K562 (cell line): ENCODE results near the gene NT5DC4. TPM values are rescaled to one million over a fixed set of nuclear protein-coding genes. Genes with fewer than 3 reads are reported as not detected.
A peak's percentile ranks its signal among the peaks of the same experiment; 100 is the strongest.

Source experiments
- BRCA1 ChIP-seq, 2 experiments: fragments of 450-650 bp in 1 of 2; sonication (generic) in 1 of 2; formaldehyde crosslinking in 1 of 2; IDR thresholded peaks; 2 replicates each; pipeline versions ENCODE4 v1.5.0 to v1.6.1; 2017 to 2020; ENCODE audit warnings: mild to moderate bottlenecking in 1 of 2, missing genetic modification reagents in 1 of 2
- CBFA2T3 ChIP-seq: fragments of 450-650 bp; IDR thresholded peaks from 2 replicates; pipeline ENCODE4 v1.6.1; 2017
- HDAC3 ChIP-seq: fragments of 450-650 bp; IDR thresholded peaks from 2 replicates; pipeline ENCODE4 v1.6.1; 2018; ENCODE audit warnings: borderline replicate concordance, mild to moderate bottlenecking, moderate library complexity; ENCODE audit not compliant: partially characterized antibody
- NCOA4 ChIP-seq: fragments of 450-650 bp; IDR thresholded peaks from 2 replicates; pipeline ENCODE4 v1.6.1; 2018; ENCODE audit warnings: mild to moderate bottlenecking; ENCODE audit not compliant: partially characterized antibody
- PHB ChIP-seq: fragments of 250-450 bp; sonication (Bioruptor Pico); IDR thresholded peaks from 2 replicates; pipeline ENCODE4 v1.5.0; 2021
- REST ChIP-seq, 2 experiments: fragments of 450-650 bp; formaldehyde crosslinking in 1 of 2; IDR thresholded peaks; 2 replicates each; pipeline versions ENCODE4 v1.4.0 to v1.6.1; 2014 to 2020; ENCODE audit warnings: mild to moderate bottlenecking in 2 of 2, borderline replicate concordance in 1 of 2, low read depth in 1 of 2
- SP1 ChIP-seq: sonication (generic); formaldehyde crosslinking; IDR thresholded peaks from 2 replicates; pipeline ENCODE4 v1.8.1; 2022; ENCODE audit warnings: mild to moderate bottlenecking, missing genetic modification reagents
- TEAD4 ChIP-seq, 2 experiments: sonication (generic) in 1 of 2; formaldehyde crosslinking in 1 of 2; IDR thresholded peaks; 2 replicates each; pipeline versions ENCODE4 v1.6.1 to v1.8.0; 2012 to 2022; ENCODE audit warnings: borderline replicate concordance in 1 of 2, inconsistent platforms in 1 of 2, low read length in 1 of 2, mild to moderate bottlenecking in 1 of 2, missing genetic modification reagents in 1 of 2
- ZC3H8 ChIP-seq: fragments of 450-650 bp; IDR thresholded peaks from 2 replicates; pipeline ENCODE4 v1.6.1; 2017
- polyA plus RNA-seq, 8 experiments: library from polyadenylated mRNA; depleted of rRNA in 4 of 8; stranded (reverse) in 5 of 8; unstranded in 3 of 8; fragments of >200 nt; fragmentation: Nextera tagmentation in 2 of 8; fragmentation: Illumina TruSeq in 1 of 8; extraction: Ambion mirVana in 2 of 8; extraction: Trizol in 1 of 8; gene quantifications; 2 replicates each; pipeline versions ENCODE4 v1.2.1 to v1.2.3, GENCODE V29; 2011 to 2014; ENCODE audit warnings: inconsistent platforms in 1 of 8, missing spikeins in 1 of 8
- total RNA-seq, 7 experiments: library from RNA; depleted of rRNA in 6 of 7; stranded (reverse); fragments of >200 nt in 6 of 7; fragmentation: Illumina TruSeq in 2 of 7; extraction: Trizol in 2 of 7; gene quantifications; 2 replicates each; pipeline versions ENCODE4 v1.2.1 to v1.2.3, GENCODE V29; 2011 to 2021; ENCODE audit warnings: low replicate concordance in 1 of 7
- TF ChIP-seq, protein P1 (sequence below): IDR thresholded peaks from 2 replicates; pipeline ENCODE4 v1.6.1; 2011; ENCODE audit not compliant: insufficient read length; ENCODE audit errors: extremely low read depth
- TF ChIP-seq, protein P2 (sequence below): fragments of 450-650 bp; formaldehyde crosslinking; IDR thresholded peaks from 2 replicates; pipeline ENCODE4 v1.4.0; 2022; ENCODE audit warnings: mild to moderate bottlenecking, moderate library complexity
- TF ChIP-seq, protein P3 (sequence below): fragments of 250-450 bp; sonication (Bioruptor Pico); IDR thresholded peaks from 2 replicates; pipeline ENCODE4 v1.9.0; 2021; ENCODE audit warnings: mild to moderate bottlenecking, inconsistent platforms
- TF ChIP-seq, protein P4 (sequence below): fragments of 250-450 bp; sonication (Bioruptor Pico); IDR thresholded peaks from 2 replicates; pipeline ENCODE4 v1.8.0; 2021; ENCODE audit warnings: mild to moderate bottlenecking, moderate library complexity

The NT5DC4 gene
- total and polyA plus RNA-seq, 9 of the 15 experiments (the other 6 are each of a cell fraction or from before 2014, with no cell fraction given): 0.44 to 6.9 (median 2.5) TPM

- TF ChIP-seq, protein P1, sequence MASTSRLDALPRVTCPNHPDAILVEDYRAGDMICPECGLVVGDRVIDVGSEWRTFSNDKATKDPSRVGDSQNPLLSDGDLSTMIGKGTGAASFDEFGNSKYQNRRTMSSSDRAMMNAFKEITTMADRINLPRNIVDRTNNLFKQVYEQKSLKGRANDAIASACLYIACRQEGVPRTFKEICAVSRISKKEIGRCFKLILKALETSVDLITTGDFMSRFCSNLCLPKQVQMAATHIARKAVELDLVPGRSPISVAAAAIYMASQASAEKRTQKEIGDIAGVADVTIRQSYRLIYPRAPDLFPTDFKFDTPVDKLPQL: no peak
- TF ChIP-seq, protein P2, sequence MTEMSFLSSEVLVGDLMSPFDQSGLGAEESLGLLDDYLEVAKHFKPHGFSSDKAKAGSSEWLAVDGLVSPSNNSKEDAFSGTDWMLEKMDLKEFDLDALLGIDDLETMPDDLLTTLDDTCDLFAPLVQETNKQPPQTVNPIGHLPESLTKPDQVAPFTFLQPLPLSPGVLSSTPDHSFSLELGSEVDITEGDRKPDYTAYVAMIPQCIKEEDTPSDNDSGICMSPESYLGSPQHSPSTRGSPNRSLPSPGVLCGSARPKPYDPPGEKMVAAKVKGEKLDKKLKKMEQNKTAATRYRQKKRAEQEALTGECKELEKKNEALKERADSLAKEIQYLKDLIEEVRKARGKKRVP (CRISPR knock-in tag): peak; percentile 85
- TF ChIP-seq SP1 (CRISPR knock-in tag) (peak; percentile 70; the same call in 1 of the 2 replicates), PHB (no peak), TEAD4 (IDR thresholded peaks at IDR 0.05; ENCODE audit: low read length) (peak; percentile 96), TEAD4 (CRISPR knock-in tag; IDR thresholded peaks at IDR 0.05; ENCODE audit: borderline replicate concordance) (no peak), HDAC3 (peak; percentile 89), BRCA1 (IDR thresholded peaks at IDR 0.05) (no peak), BRCA1 (CRISPR knock-in tag; IDR thresholded peaks at IDR 0.05) (no peak), NCOA4 (no peak), CBFA2T3 (peak; percentile 97), REST (IDR thresholded peaks at IDR 0.05; ENCODE audit: borderline replicate concordance) (peak; percentile 32; the same call in 1 of the 2 replicates), REST (CRISPR knock-in tag; IDR thresholded peaks at IDR 0.05; ENCODE audit: low read depth) (peak; percentile 52; the same call in 1 of the 2 replicates), ZC3H8 (no peak)
- TF ChIP-seq, protein P3, sequence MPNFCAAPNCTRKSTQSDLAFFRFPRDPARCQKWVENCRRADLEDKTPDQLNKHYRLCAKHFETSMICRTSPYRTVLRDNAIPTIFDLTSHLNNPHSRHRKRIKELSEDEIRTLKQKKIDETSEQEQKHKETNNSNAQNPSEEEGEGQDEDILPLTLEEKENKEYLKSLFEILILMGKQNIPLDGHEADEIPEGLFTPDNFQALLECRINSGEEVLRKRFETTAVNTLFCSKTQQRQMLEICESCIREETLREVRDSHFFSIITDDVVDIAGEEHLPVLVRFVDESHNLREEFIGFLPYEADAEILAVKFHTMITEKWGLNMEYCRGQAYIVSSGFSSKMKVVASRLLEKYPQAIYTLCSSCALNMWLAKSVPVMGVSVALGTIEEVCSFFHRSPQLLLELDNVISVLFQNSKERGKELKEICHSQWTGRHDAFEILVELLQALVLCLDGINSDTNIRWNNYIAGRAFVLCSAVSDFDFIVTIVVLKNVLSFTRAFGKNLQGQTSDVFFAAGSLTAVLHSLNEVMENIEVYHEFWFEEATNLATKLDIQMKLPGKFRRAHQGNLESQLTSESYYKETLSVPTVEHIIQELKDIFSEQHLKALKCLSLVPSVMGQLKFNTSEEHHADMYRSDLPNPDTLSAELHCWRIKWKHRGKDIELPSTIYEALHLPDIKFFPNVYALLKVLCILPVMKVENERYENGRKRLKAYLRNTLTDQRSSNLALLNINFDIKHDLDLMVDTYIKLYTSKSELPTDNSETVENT (CRISPR knock-in tag): peak; percentile 48; the same call in 1 of the 2 replicates
- TF ChIP-seq, protein P4, sequence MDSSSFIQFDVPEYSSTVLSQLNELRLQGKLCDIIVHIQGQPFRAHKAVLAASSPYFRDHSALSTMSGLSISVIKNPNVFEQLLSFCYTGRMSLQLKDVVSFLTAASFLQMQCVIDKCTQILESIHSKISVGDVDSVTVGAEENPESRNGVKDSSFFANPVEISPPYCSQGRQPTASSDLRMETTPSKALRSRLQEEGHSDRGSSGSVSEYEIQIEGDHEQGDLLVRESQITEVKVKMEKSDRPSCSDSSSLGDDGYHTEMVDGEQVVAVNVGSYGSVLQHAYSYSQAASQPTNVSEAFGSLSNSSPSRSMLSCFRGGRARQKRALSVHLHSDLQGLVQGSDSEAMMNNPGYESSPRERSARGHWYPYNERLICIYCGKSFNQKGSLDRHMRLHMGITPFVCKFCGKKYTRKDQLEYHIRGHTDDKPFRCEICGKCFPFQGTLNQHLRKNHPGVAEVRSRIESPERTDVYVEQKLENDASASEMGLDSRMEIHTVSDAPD (CRISPR knock-in tag): no peak
Measured at GRCh38 chr2:112706170-112706664, 14.6 kb upstream of the NT5DC4 start (continued).
